Measurements from ENCODE around the gene PALM3. TPM values are rescaled to one million over a fixed set of nuclear protein-coding genes. Genes with fewer than 3 reads are reported as not detected.
"Not testable (repeated sequence)": the region's sequence is repeated elsewhere in the genome, so short reads cannot be mapped to it uniquely, and the experiment has no call there.

PALM3 gene
- polyA plus RNA-seq, 3 donors: 22.7 to 30.3 (median 23.0) TPM

- no peak for DNase-seq
These were observed 1.2 kb upstream of the PALM3 start for GRCh38 chr19:14063105-14063504.

GRCh38 chr19:14062558-14062855 lies 631 bp upstream of the PALM3 start:
- DNase-seq: no peak

GRCh38 chr19:14061081-14061749 lies 661 bp downstream of the PALM3 start:
- no peak for DNase-seq

GRCh38 chr19:14059652-14060155 lies 2.2 kb downstream of the PALM3 start:
- DNase-seq: no peak

GRCh38 chr19:14059093-14059480 lies 2.8 kb downstream of the PALM3 start:
- DNase-seq: no peak

GRCh38 chr19:14058182-14059092 lies 3.4 kb downstream of the PALM3 start:
- DNase-seq: no peak

- no peak for DNase-seq
These were observed 5.0 kb downstream of the PALM3 start for GRCh38 chr19:14056741-14057356.

- no peak for DNase-seq
These were observed 5.7 kb downstream of the PALM3 start for GRCh38 chr19:14056069-14056666.

GRCh38 chr19:14055396-14055795 lies 6.5 kb downstream of the PALM3 start:
- DNase-seq: no peak

- DNase-seq: no peak
These were observed 7.2 kb downstream of the PALM3 start for GRCh38 chr19:14054721-14055120.

GRCh38 chr19:14054099-14054498 lies 7.8 kb downstream of the PALM3 start:
- no peak for DNase-seq

- no peak for DNase-seq
These were observed 8.4 kb downstream of the PALM3 start for GRCh38 chr19:14053500-14053899.

- DNase-seq: no peak
These were observed 8.8 kb downstream of the PALM3 start for GRCh38 chr19:14053032-14053431.

GRCh38 chr19:14052470-14052869 lies 9.4 kb downstream of the PALM3 start:
- DNase-seq: no peak

GRCh38 chr19:14051980-14052379 lies 9.9 kb downstream of the PALM3 start:
- no peak for DNase-seq

- not testable (repeated sequence) for DNase-seq
These were observed 10.9 kb downstream of the PALM3 start for GRCh38 chr19:14050961-14051360.

GRCh38 chr19:14050512-14050911 lies 11.4 kb downstream of the PALM3 start:
- no peak for DNase-seq

- no peak for DNase-seq
These were observed 13.3 kb downstream of the PALM3 start for GRCh38 chr19:14048443-14049153.

GRCh38 chr19:14047866-14048265 lies 14.0 kb downstream of the PALM3 start:
- not testable (repeated sequence) for DNase-seq

GRCh38 chr19:14042659-14043608 lies 18.9 kb downstream of the PALM3 start:
- peak; percentile 85 for DNase-seq

Data from renal pelvis (tissue), 4 donors.